ENCODE measurements around the gene S100A11.

S100A11 gene

DNA sequence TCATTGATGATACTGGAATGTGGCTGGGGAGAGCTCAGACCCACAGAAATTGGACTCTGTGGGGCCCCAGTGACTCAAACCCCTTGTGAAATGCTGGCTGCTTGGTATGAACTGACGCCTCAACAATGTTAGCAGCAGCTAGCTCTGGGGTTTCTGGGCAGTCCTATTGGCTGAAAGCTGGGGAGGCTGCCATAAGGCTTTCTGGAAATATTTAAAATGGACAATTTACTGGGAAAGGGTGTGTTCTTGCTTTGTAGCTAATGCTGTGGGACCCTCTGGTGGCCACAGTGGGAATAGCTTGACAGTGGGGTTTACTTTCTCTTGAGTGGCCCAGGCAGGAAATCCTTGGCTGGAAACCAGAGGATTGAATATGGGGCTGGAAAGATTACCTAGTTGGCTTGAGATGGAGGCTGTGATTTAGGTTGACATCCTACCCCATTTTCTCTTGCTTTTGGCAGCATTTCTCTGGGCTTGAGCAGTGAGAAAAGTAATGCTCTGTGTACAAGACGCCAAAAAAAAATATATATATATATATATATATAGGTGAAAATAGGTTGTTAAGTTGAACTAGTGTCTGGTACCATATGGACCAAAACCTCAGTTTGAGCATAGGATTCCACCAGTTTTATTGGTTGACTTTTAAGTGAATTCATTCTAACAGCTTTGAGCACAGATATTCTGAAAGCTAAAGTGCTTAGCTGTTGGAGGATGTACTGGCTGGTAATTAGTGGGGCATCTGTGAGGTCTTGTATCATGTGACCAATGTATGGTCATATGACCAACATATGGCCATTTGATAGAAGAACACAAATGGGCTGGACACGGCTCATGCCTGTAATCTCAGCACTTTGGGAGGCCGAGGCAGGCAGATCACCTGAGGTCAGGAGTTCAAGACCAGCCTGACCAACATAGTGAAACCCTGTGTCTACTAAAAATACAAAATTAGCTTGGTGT is 34.9 kb downstream of the S100A11 start:
- no peak for DNase-seq

DNA sequence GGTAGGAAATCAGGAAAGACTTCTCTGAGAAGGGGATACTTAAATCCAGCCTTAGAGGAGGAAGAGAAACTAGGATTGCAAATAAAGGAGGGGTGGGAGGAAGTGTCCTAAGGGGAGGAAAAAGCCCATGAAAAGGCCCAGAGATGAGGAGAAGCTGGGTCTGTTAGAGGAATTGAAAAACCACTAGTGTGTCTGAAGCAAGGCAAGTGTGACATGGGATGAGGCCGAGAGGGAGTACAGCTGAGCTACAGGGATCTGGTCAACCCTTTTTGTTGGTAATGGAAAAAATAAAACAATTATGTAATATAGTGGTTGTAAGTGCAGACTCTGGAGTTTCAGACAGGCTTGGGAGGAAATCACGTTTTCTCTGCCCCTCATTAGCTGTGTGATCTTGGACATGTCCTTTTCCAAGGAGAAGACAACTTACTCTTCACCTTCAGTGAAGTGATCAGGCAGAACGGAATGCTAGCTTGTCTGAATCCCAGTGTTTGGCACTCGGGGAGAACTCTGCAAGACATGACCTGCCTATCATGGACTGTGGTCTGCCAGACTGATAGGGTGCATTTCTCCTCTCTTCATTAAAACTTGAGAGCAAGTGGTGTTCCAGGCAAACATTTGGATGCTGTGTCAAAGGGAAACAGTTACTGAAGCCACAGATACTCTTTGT is 35.7 kb downstream of the S100A11 start:
- DNase-seq, result no peak

GRCh38 chr1:151998611-151999362 is 38.0 kb downstream of the S100A11 start:
- no peak for DNase-seq

GRCh38 chr1:151997284-151997570 is 39.6 kb downstream of the S100A11 start:
- DNase-seq, result no peak

DNA sequence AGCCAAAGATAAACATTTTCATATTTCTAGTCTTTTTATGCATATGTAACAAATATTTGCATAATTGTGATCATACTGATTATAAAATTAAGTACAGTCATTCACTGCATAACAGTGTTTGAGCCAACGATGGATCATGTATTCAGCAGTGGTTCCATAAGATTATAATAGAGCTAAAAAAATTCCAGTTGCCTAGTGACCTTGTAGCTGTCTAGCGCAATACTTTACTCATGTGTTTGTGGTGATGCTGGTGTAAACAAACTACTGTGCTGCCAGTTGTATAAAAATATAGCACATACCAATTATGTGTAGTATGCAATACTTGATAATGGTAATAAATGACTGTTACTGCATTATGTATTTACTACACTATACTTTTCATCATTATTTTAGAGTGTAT is 41.0 kb downstream of the S100A11 start:
- no peak for DNase-seq

- DNase-seq, result no peak
Measured at GRCh38 chr1:151994956-151995355, 41.8 kb downstream of the S100A11 start.

DNA sequence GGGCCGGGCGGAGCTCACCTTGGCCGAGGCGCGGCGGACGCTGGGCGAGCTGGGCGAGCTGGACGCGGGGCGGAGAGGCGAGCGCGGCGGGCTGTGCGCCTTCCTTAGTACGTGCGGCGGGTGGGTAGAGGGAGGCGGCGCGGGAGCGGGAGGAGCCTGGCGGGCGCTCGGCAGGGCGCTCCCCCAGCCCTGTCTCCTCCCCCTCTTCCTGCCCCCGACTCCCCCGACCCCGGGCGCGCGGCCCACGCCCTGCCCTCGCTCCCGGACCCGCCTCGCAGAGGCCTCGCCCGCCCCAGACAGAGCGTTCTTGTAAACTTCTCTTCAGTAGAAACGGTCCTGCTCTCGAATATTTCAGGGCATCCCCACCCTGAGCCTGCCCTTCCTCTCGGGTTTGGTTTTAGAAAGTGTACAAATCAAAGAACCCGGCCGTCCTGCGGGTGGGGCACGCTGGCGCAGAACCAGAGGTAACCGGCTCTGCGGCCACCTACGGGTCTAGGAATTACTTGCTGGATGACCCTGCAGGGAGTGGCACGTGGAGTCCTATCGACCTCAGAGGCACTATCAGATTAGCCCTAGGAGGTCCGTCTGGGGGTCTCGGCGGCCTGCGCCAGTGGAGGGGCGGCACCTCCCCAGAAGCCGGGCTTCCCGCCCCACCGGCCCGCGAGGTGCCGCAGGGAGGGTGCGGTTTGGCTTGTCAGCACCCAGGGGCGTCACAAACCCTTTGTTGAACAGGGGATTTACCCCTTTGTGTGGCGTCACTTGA is 42.9 kb downstream of the S100A11 start, which contains the start of gene S100A10:
Gene S100A10, minus strand, starts transcription at position 126 of the 763 bp plus-strand sequence. CDS start 7,629 bp downstream, outside the sequence.
- DNase-seq, result no peak

- DNase-seq, result no peak
Measured at GRCh38 chr1:151993084-151993733, 43.6 kb downstream of the S100A11 start.

DNA sequence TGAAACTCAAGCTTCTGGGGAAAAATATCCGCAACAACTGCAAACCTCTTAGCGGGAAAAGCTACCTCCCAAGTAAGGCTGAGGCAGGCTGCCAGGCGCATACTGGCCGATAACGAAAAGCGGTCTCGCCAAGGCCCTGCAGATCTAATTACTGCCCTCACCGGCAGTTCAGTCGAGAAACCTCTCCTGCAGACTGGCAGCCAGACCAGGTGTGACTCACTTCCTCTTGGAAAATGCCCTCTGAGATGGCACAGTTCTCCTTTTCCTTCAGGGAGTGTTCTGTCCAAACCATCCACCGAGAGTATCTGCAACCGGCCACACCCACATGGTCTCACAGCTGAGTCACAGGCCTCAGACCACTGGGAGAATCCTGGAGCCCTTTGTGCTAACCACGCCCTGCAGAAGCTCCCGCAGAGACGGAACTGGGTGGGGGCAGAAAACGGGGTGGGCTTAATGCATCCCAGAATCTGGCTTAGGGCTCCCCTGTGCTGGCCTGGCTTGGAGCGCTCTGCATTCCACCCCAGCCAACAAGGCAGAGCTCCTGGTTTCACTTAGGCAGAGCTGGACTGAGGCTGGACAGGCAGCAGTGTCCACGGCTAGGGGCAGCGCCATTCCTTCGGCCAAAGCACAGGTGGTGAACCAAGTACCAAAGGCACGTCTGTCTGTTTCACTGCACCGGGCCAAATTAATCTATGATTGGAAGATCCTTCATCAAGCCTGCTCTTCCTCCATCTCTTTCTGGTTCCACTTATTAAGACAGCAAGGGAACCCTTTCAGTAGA is 44.3 kb downstream of the S100A11 start:
- DNase-seq, result no peak

GRCh38 chr1:151991663-151992302 is 45.0 kb downstream of the S100A11 start:
- DNase-seq, result no peak

GRCh38 chr1:151990856-151991198 is 46.0 kb downstream of the S100A11 start:
- peak; percentile 48 for DNase-seq

DNA sequence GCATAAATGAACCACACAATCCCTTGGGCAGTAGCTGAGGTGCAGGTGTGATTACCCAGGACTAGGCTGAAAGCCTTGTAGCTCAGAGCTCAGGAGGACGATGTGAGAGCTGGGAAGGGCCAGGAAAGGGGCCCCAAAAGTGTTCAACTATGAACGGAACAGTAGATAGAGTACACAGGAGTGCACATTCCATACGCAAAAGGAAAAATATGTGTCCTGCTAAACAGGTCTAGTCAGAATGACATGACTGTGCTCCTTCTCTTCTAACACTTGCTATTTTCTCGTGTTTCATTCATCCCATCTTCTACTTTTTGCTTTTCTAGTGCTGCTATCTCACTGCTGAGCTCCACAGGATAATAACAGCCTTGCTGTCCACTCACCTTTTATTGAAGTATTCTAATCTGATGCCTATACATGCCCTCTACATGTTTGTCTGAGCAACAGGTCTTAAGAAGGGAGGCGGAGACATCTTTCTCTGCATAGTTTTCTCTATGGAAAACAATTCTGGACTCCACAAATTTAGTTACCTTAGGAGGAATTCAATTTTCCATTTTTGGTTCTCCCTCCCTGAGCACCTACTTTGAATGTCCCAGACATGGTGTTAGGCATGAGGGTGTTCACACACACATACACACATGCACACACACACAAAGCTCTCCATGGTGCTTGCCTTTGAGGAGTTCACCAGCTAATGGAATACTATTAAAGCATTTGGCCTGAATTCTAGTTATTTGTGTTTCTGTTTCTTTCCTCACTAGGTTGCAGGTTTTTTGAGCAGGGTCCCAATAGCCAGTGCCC is 46.5 kb downstream of the S100A11 start:
- DNase-seq, result no peak

GRCh38 chr1:151989211-151989862 is 47.5 kb downstream of the S100A11 start:
- peak; percentile 35 for DNase-seq

DNA sequence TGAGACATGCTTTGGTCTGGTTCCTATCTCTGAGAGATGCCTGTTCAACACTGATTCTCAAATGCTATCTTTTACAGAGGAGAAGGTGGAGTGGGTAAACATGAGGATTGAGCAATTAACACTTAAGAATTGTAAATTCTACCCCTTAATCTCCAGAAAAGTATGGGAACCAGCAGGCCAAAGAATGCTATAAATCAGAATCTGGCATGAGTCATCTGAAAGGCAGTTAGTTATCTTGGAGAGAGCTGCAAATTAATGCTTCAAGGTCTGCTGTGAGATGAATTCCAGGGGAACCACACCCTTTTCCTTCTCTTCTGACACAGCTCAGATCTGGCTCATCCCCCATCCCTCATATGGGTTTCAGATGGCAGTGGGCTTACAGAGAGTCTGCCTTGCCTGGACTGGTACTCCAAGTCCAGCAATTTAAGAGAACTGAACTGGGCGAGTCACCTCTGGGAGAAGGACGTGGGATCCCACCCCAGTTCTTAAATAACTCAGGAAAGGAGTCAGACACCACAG is 48.3 kb downstream of the S100A11 start:
- no peak for DNase-seq

DNA sequence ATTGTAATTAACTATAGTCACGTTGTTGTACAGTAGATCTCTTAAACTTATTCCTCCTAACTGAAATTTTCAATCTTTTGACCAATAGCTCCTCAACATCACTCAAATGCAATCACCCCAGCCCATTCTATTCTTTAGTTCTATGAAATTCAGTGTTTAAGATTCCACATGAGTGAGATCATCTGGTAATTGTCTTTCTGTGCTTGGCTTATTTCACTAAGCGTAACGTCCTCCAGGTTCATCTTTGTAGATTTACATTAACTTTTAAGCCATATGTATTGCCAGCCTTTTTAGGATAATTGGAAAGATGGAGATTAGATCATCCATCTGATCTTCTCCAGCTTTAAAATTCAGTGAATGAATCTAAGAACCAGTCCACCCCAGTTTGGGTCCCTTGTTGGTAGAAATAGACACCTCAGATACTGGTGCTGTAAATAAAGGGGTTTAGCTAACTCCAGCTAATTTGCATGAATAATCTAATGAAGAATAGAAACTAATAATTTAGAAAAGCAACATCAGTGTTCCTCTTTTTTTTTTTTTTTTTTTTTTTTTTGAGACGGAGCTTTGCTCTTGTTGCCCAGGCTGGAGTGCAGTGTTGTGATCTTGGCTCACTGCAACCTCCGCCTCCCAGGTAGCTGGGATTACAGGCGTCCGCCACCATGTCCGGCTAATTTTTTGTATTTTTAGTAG is 50.2 kb downstream of the S100A11 start:
- DNase-seq, result no peak

GRCh38 chr1:151985768-151986167 is 51.0 kb downstream of the S100A11 start:
- no peak for DNase-seq

- no peak for DNase-seq
Measured at GRCh38 chr1:151985270-151985669, 51.5 kb downstream of the S100A11 start.

GRCh38 chr1:151984313-151984956 is 52.4 kb downstream of the S100A11 start:
- no peak for DNase-seq

Measured in NCI-H446 treated with DMSO at 0.1 percent for 48 hours (cell line).